ENCODE measurements around the gene CBX4. TPM values are rescaled to one million over a fixed set of nuclear protein-coding genes. Genes with fewer than 3 reads are reported as not detected.
A peak's percentile ranks its signal among the peaks of the same experiment; 100 is the strongest.

CBX4 gene
- total and polyA plus RNA-seq, 2 donors from 2014 or later, result 7.1 to 26.8 TPM

- no peak for TF ChIP-seq CTCF (IDR thresholded peaks at IDR 0.05; ENCODE audit: borderline replicate concordance, extremely low read depth, insufficient read depth)
- no peak overlapping the region for H3K4me3 ChIP-seq (ENCODE audit: low read length in 3 of 3)
- no peak overlapping the region for H3K9ac ChIP-seq (ENCODE audit: low read length in 3 of 3)
- H3K9me3 ChIP-seq (ENCODE audit: control insufficient read depth in 2 of 3, insufficient read depth in 1 of 3, low read length in 3 of 3), result no peaks in the 10 kb centered on the region
- H3K36me3 ChIP-seq (ENCODE audit: control insufficient read depth in 2 of 3, insufficient read depth in 3 of 3, low read length in 3 of 3), result no peaks in the 10 kb centered on the region
- no peaks in the 10 kb centered on the region for H3K27me3 ChIP-seq (ENCODE audit: control insufficient read depth, insufficient read depth, low read length)
- H3K27ac ChIP-seq (ENCODE audit: low read depth in 2 of 2, low read length in 2 of 2), result no peak overlapping the region
- DNase-seq (peak in 1 of 5 donors; percentile 44), FAIRE-seq (no peak)
- intact Hi-C loops (cut with DNase I), result no loop called here
- no peaks in the 10 kb centered on the region for H3K4me1 ChIP-seq (ENCODE audit: control insufficient read depth in 2 of 3, insufficient read depth in 2 of 3, low read depth in 1 of 3, low read length in 3 of 3)
Measured at GRCh38 chr17:79870540-79870939, 31.3 kb upstream of the CBX4 start.

GRCh38 chr17:79866791-79867518, 27.7 kb upstream of the CBX4 start:
- H3K9ac ChIP-seq (ENCODE audit: low read length in 3 of 3), result no peak overlapping the region
- H3K27ac ChIP-seq (ENCODE audit: low read depth in 2 of 2, low read length in 2 of 2), result no peak overlapping the region
- FAIRE-seq (no peak), DNase-seq (peak in 4 of 5 donors; percentile 49 to 62 (median 58))
- H3K4me1 ChIP-seq (ENCODE audit: control insufficient read depth in 2 of 3, insufficient read depth in 2 of 3, low read depth in 1 of 3, low read length in 3 of 3), result peaks cover 0 to 4% (median 0%) of the 10 kb centered on the region in 3 donors
- TF ChIP-seq CTCF (IDR thresholded peaks at IDR 0.05; ENCODE audit: borderline replicate concordance, extremely low read depth, insufficient read depth), result no peak
- intact Hi-C loops (cut with DNase I), result no loop called here
- no peaks in the 10 kb centered on the region for H3K9me3 ChIP-seq (ENCODE audit: control insufficient read depth in 2 of 3, insufficient read depth in 1 of 3, low read length in 3 of 3)
- H3K4me3 ChIP-seq (ENCODE audit: low read length in 3 of 3), result no peak overlapping the region
- H3K27me3 ChIP-seq (ENCODE audit: control insufficient read depth, insufficient read depth, low read length), result no peaks in the 10 kb centered on the region
- H3K36me3 ChIP-seq (ENCODE audit: control insufficient read depth in 2 of 3, insufficient read depth in 3 of 3, low read length in 3 of 3), result no peaks in the 10 kb centered on the region

DNA sequence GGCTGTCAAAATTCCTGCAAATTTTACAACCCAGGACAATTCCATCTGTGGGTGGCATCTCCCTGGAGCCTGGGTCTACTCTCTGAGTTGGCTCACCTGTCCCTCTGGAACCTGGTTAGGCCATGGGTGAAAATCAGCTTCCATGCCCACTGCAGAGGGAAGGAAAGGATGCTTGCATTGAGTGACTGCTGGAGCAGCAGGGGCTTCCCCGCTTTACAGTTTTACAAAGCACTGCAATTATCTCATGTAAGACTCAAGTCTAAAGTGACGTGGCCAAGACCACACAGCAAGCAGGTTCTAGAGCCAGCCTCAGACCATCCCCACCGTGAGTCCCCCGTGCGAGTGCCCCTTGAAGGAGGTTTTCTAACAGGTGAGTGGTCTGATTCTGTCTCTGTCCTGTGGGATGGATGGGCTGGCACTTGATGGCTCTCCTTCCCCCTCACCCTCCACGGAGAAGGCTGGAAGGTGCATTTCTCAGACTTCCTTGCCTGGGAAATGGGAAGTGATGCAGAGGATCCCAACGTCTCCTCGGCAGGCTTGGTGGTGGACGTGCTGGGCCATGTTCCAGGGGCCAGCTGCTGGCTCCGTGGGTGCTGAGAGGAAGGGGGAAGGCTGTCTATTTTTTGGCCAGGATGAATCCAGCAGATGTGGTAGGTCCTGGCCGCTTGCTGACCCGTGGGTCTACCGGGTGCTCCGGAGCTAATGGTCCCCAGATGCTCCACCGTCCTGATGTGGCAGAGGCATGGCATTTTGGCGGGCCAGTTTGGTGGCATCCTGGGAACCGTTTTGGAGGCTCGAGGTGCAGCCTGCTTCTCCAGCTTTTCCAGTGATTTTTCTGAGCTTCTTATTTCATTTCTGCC, 26.3 kb upstream of the CBX4 start:
- Histone ChIP-seq H3K27ac (ENCODE audit: low read depth in 2 of 2, low read length in 2 of 2) (no peak overlapping the region), H3K9ac (ENCODE audit: low read length in 3 of 3) (no peak overlapping the region), H3K27me3 (ENCODE audit: control insufficient read depth, insufficient read depth, low read length) (no peaks in the 10 kb centered on the region), H3K9me3 (ENCODE audit: control insufficient read depth in 2 of 3, insufficient read depth in 1 of 3, low read length in 3 of 3) (no peaks in the 10 kb centered on the region), H3K4me3 (ENCODE audit: low read length in 3 of 3) (no peak overlapping the region), H3K4me1 (ENCODE audit: control insufficient read depth in 2 of 3, insufficient read depth in 2 of 3, low read depth in 1 of 3, low read length in 3 of 3) (peaks cover 0 to 4% (median 0%) of the 10 kb centered on the region in 3 donors), H3K36me3 (ENCODE audit: control insufficient read depth in 2 of 3, insufficient read depth in 3 of 3, low read length in 3 of 3) (no peaks in the 10 kb centered on the region)
- no peak for FAIRE-seq
- intact Hi-C loops (cut with DNase I), result no loop called here
- no peak for DNase-seq
- TF ChIP-seq CTCF (IDR thresholded peaks at IDR 0.05; ENCODE audit: borderline replicate concordance, extremely low read depth, insufficient read depth), result no peak
